ENCODE data around the gene STIM2. TPM values are rescaled to one million over a fixed set of nuclear protein-coding genes. Genes with fewer than 3 reads are reported as not detected.

STIM2 gene
- total and polyA plus RNA-seq, 10 of the 15 experiments (the other 5 are each of a cell fraction or from before 2014, with no cell fraction given): 4.7 to 41.5 (median 16.9) TPM

DNA sequence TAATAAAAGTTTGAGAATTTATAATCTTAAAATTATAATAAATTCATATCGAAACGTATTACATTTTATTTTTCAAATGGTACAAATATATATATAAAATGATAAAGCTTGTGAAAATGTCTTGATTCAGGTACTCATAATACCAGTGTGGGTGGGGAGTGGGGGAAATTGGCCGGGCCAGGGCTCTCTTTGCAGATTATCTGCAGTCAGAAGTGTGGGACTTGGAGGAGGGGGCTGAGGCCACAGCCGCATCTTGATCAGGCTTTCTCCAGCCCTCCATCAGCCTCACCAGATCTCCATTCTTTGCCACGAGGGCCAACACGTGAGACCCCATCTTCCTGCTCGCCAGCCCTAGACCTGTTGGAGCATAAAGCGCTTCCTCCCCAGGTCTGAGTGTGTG lies 86.7 kb downstream of the STIM2 start:
- no peaks in the 10 kb centered on the region for H3K4me1 ChIP-seq (ENCODE audit: control insufficient read depth, insufficient read depth, low read length)
- in situ Hi-C loops (cut with MboI): no loop called here
- ATAC-seq (no peak), DNase-seq (ENCODE audit: low read depth, low spot score) (no peak), FAIRE-seq (no peak)
- CTCF ChIA-PET: no interaction called here
- TF ChIP-seq HCFC1 (IDR thresholded peaks at IDR 0.05; ENCODE audit: low read length) (no peak), NR2F1 (conservative IDR thresholded peaks at IDR 0.05) (no peak), SP1 (IDR thresholded peaks at IDR 0.05; ENCODE audit: low read depth, low read length) (no peak), CHD2 (IDR thresholded peaks at IDR 0.05; ENCODE audit: borderline replicate concordance, low read depth, low read length) (no peak), WRNIP1 (IDR thresholded peaks at IDR 0.05; ENCODE audit: borderline replicate concordance, low read depth, low read length) (no peak), CHD1 (IDR thresholded peaks at IDR 0.05; ENCODE audit: low read depth, low read length) (no peak), NRF1 (conservative IDR thresholded peaks at IDR 0.05; ENCODE audit: low read depth, low read length) (no peak), EZH2 (IDR thresholded peaks at IDR 0.05; ENCODE audit: borderline replicate concordance, control insufficient read depth, low read depth, low read length) (no peak), TAF1 (IDR thresholded peaks at IDR 0.05; ENCODE audit: borderline replicate concordance, low read depth, low read length) (no peak), JUNB (IDR thresholded peaks at IDR 0.05) (no peak), EED (IDR thresholded peaks at IDR 0.05; ENCODE audit: low read depth) (no peak)
- TF ChIP-seq, protein P1, sequence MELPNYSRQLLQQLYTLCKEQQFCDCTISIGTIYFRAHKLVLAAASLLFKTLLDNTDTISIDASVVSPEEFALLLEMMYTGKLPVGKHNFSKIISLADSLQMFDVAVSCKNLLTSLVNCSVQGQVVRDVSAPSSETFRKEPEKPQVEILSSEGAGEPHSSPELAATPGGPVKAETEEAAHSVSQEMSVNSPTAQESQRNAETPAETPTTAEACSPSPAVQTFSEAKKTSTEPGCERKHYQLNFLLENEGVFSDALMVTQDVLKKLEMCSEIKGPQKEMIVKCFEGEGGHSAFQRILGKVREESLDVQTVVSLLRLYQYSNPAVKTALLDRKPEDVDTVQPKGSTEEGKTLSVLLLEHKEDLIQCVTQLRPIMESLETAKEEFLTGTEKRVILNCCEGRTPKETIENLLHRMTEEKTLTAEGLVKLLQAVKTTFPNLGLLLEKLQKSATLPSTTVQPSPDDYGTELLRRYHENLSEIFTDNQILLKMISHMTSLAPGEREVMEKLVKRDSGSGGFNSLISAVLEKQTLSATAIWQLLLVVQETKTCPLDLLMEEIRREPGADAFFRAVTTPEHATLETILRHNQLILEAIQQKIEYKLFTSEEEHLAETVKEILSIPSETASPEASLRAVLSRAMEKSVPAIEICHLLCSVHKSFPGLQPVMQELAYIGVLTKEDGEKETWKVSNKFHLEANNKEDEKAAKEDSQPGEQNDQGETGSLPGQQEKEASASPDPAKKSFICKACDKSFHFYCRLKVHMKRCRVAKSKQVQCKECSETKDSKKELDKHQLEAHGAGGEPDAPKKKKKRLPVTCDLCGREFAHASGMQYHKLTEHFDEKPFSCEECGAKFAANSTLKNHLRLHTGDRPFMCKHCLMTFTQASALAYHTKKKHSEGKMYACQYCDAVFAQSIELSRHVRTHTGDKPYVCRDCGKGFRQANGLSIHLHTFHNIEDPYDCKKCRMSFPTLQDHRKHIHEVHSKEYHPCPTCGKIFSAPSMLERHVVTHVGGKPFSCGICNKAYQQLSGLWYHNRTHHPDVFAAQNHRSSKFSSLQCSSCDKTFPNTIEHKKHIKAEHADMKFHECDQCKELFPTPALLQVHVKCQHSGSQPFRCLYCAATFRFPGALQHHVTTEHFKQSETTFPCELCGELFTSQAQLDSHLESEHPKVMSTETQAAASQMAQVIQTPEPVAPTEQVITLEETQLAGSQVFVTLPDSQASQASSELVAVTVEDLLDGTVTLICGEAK (IDR thresholded peaks at IDR 0.05; ENCODE audit: borderline replicate concordance): no peak
- TF ChIP-seq, protein P2, sequence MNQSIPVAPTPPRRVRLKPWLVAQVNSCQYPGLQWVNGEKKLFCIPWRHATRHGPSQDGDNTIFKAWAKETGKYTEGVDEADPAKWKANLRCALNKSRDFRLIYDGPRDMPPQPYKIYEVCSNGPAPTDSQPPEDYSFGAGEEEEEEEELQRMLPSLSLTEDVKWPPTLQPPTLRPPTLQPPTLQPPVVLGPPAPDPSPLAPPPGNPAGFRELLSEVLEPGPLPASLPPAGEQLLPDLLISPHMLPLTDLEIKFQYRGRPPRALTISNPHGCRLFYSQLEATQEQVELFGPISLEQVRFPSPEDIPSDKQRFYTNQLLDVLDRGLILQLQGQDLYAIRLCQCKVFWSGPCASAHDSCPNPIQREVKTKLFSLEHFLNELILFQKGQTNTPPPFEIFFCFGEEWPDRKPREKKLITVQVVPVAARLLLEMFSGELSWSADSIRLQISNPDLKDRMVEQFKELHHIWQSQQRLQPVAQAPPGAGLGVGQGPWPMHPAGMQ (IDR thresholded peaks at IDR 0.05; ENCODE audit: borderline replicate concordance): no peak
- TF ChIP-seq, protein P3, sequence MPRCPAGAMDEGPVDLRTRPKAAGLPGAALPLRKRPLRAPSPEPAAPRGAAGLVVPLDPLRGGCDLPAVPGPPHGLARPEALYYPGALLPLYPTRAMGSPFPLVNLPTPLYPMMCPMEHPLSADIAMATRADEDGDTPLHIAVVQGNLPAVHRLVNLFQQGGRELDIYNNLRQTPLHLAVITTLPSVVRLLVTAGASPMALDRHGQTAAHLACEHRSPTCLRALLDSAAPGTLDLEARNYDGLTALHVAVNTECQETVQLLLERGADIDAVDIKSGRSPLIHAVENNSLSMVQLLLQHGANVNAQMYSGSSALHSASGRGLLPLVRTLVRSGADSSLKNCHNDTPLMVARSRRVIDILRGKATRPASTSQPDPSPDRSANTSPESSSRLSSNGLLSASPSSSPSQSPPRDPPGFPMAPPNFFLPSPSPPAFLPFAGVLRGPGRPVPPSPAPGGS (IDR thresholded peaks at IDR 0.05; ENCODE audit: borderline replicate concordance, insufficient read depth, low read depth, low read length, poor library complexity, severe bottlenecking): no peak
- TF ChIP-seq, protein P4, sequence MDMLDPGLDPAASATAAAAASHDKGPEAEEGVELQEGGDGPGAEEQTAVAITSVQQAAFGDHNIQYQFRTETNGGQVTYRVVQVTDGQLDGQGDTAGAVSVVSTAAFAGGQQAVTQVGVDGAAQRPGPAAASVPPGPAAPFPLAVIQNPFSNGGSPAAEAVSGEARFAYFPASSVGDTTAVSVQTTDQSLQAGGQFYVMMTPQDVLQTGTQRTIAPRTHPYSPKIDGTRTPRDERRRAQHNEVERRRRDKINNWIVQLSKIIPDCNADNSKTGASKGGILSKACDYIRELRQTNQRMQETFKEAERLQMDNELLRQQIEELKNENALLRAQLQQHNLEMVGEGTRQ (IDR thresholded peaks at IDR 0.05; ENCODE audit: borderline replicate concordance, low read depth, low read length): no peak
- peaks cover 8% of the 10 kb centered on the region for H3K9me3 ChIP-seq (replicated peaks; ENCODE audit: control insufficient read depth, insufficient read depth, low read length)
- no peak overlapping the region for H3K4me3 ChIP-seq
- intact Hi-C loops (cut with micrococcal nuclease; ENCODE audit: unreplicated experiment): no loop called here
- H3K36me3 ChIP-seq (ENCODE audit: control insufficient read depth in 2 of 2, insufficient read depth in 2 of 2, low read length in 1 of 2): no peaks in the 10 kb centered on the region; a peak in 1 of 4 replicates
- SMC1A ChIA-PET (ENCODE audit: uncharacterized antibody, unreplicated experiment): no interaction called here
- H3K27me3 ChIP-seq (replicated peaks in 1 of 2; ENCODE audit: control insufficient read depth in 2 of 2, insufficient read depth in 2 of 2, low read length in 1 of 2): no peaks in the 10 kb centered on the region
- no peak overlapping the region for H3K9ac ChIP-seq (ENCODE audit: control insufficient read depth, insufficient read depth, low read length)
- BruUV-seq (replicated peaks): no TSS peak
- no peak overlapping the region for H3K4me2 ChIP-seq (ENCODE audit: control insufficient read depth, insufficient read depth)
- no peak overlapping the region for H3K27ac ChIP-seq (ENCODE audit: control insufficient read depth, insufficient read depth)
- POLR2A ChIA-PET: no interaction called here
- H4K20me1 ChIP-seq (ENCODE audit: control insufficient read depth, insufficient read depth): no peaks in the 10 kb centered on the region
- no peaks in the 10 kb centered on the region; the same call in 1 of the 2 replicates for H3K79me2 ChIP-seq (ENCODE audit: control insufficient read depth, insufficient read depth, low read length)
- RAD21 ChIA-PET (ENCODE audit: unreplicated experiment): no interaction called here
- no peak overlapping the region for H2AFZ ChIP-seq (ENCODE audit: control insufficient read depth, low read depth, low read length)
- 93% methylated on average over 8 of the region's 8 CpGs for WGBS (ENCODE audit: insufficient coverage, insufficient replicate concordance, low lambda C conversion rate, missing lambda C conversion rate)

All from GM12878 (cell line).